Smooth muscle cell of the brain vasculature (primary cell): ENCODE results near the gene TFEB.

Experiments used
- DNase-seq: peaks from one replicate; pipeline ENCODE4 v3.0.0-alpha.2; 2012; ENCODE audit warnings: low read depth, low spot score

The TFEB gene

DNA sequence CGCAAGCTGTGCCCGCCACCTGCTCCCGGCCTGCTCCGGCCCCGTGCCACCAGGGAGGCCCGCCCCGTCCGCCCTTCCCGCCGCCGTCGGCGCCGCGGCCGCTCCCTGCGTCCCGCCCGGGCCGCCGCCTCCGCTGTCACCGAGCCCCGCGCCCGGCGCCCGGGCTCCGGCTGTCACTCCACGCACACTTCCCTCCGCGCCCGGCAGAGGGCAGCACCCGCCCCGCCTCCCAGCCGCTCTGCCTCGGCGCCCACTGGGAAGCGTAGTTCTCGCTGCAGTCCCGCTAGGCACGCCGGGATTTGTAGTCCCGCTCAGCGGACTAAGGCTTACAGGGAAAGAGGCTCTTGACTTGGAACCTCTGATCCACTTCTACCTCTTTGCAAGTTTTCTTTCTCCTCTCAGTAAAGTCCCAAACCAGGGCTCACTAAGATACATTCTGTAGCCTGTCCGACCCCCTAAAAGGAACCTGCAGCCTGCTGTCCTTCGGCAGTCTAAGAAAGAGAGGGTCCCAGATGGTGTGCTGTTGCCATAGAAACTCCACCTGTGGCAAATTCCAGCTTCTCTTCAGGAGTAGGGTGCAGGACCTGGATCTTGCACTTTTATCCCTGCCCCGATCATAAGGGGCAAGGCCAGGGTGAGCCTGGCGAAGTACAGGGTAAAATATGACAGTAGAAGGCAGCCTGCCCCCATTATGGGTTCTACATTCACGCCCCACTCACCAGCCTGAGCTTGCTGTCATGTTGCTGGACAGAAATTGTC, at the start of gene TFEB:
TSS of gene TFEB (minus strand) at position 182 of the 759 bp plus-strand sequence. CDS start 44,395 bp downstream, outside the sequence.
- peak; percentile 78 for DNase-seq

DNA sequence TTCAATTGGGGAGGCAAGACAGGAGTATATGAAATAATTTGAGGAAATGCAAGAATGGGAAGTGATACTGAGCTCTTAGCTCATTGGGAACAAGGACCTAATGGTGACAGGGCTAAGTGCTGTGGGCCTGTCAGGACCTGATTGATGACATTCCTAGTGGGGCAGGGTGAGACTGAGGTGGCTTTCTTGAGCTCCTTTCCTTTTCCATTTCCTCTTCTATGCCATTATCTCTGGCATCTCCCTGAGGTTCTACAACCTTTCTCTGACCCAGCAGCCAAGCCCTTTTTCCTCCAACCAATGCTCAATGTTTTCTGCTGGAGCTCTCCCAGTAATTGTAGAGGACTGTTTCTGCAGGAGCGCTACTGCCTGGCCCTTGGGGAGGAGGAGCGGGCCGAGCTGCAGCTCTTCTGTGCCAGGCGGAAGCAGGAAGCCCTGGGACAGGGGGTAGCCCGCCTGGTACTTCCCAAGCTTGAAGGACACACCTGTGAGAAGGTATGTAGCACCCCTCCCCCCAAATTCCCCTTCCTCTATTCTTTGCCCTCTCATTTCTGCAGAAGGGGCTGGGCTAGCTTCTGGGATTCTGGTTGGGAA, 49.3 kb upstream of the TFEB start:
- DNase-seq, result no peak

DNA sequence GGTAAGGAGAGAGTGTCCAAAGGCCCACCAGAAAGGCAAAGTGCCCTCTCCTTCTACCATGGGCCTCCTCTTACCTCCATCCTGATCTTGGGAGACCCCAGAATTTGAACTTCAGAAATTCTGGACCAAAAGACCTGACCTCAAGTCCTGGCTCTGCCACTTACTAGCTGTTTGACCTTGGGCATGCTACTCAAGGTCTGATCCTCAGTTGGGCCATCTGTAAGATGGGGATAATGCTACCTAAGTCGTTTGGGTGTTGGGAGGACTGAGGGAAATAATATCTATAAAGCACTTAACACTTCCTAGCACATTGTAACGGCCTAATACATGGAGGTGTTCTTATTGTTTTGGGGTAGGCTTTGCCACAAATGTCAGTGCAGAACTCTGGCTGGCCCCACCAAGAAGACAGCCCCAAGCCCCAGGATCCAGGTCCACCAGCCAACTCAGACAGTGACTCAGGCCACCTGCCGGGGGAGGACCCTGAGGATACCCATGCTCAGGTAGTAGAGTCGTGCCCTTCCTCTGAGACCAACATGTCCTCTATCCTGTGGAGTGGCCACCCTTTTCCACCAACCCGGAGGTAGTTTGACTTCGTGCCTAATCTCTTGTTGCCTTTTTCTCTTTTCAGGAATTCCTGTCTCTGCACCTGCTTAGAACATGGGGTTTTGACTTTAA, 47.8 kb upstream of the TFEB start:
- DNase-seq, result no peak

DNA sequence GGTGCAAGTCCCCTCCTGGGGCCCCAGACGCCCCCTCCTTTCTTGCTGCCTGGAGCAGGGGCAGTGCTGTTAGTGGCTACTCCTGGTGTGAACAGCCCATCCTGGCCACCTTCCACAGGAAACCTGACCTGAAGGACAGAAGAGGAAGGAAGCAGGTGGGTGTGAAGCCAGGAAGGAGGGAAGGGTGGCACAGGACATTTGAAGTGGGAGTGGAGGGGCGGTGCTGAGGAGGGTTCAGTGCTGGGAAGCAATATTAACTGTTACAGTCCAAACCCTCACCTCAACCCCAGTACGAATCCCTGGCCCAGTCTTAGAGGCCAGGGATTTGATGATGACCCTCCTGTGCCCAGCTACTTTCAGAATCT, 45.9 kb upstream of the TFEB start:
- DNase-seq, result no peak

DNA sequence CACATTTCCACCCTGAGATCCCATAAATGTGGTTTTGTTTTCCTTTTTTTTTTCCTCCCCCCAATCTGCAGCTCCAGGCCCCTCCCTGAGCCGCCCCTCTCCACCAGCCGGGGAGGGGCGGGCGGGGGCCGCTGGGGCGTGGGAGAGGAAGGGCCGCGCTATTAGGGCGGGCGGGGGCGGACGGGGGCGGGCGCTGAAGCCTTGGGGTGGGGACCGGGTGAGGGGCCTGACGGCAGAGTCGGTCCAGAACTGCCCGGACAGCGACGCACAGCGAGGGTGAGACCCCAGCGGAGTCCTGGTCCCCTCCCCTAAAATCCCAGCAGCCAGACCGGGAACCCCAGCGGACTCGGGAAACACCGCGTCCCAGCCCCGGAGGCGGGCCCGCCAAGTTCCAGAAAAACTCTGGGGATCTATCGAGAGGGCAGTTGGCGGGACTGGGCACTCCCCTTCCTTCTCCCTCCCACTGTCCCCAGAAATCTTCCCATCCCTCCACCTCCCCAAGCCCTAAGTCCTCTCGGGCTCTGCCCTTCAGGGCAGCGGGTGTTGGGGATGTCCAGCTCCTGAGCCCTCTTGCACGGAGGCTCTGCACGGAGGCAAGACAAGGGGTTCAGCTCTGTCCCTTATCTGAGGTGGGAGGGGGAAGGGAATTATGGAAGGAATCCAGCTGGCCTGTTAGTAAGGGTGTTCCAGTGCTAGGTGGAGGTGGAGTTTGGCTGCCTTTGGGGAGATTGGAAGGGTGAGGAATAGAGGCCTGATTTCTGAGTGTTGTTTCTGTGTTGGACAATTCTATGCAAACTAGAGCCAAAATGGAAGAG, 45.4 kb upstream of the TFEB start, which contains the start of gene PRICKLE4:
TSS of gene PRICKLE4 (plus strand) at position 232 of the 815 bp plus-strand sequence. CDS start 2,692 bp downstream, outside the sequence.
- DNase-seq, result no peak

DNA sequence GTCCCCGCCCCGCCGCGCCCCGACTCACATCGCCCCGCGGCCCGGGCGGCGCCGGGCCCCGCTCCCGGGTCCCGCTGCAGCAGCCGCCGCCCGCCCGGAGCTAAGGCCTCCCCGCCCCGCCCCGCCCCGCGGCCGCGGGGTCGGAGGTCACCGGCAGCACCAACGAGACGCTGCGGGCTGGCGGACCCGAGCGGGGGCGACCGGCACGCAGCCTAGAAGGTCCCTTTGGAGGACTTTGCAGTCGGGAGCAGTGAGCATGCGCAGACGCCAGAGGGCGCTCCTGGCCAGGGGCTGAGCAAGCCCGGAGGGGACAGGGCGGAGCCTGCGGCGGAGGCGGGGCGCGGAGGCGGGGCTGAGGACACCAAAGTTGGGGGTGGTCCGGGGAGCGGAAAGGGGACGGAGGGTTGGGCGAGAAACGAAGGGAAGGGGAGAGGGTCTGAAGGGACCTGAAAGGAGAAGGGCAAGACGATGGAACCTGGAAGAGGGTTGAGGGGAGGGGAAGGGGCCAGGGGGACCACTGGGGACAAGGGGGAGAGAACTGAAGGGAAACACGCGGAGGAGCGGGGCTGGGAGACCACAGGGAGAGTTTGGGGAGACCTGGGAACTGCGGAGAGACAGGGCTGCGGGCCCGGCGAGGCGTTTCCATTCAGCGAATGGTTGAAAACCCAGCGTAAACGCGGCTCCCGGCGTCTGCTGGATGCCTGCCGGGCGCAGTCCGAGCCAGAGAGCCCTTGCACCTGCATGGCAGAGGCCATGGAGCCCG, 44.6 kb upstream of the TFEB start, which contains the start of gene FRS3:
TSS of gene FRS3 (minus strand) at position 113 of the 763 bp plus-strand sequence. CDS start 2,913 bp downstream, outside the sequence.
- DNase-seq, result peak; percentile 87

DNA sequence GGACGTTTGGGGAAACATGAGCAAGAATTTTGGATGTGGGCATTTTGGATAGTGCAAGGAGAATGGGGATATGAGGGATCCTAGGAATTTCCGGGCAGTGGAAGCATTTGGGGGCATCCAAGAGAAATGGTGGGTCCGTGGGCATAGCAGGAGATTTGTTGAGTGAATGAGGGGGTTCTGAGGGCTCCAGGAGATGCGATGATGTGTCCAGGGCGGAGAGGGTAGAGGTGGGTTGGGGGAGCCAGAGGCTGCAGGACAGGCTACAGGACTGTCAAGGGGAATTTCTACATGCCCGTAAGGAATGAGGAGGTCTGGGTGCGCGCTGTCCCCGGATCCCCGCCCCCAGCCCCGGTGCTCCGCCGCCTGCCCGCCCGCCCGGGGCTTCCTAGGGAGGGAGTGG, 43.9 kb upstream of the TFEB start:
- no peak for DNase-seq

DNA sequence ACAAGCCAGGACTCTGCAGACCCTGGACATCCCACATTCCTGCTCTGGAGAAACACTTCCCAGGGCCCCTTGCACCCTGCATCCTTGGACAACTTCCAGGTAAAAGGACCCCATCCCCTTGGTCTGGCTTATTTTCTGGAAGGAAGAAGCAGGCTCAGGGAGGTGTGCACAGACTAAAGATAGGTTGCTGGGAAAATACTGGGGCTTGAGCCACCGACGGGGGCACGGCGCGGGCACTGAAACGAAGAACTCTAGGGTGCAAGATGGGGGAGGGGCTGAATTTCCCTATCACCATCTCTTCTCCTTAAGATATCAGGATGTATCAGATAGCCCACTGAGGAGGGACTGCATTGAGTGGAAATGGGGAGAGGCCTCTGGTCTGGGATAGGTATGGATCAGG, 43.5 kb upstream of the TFEB start:
- no peak for DNase-seq

DNA sequence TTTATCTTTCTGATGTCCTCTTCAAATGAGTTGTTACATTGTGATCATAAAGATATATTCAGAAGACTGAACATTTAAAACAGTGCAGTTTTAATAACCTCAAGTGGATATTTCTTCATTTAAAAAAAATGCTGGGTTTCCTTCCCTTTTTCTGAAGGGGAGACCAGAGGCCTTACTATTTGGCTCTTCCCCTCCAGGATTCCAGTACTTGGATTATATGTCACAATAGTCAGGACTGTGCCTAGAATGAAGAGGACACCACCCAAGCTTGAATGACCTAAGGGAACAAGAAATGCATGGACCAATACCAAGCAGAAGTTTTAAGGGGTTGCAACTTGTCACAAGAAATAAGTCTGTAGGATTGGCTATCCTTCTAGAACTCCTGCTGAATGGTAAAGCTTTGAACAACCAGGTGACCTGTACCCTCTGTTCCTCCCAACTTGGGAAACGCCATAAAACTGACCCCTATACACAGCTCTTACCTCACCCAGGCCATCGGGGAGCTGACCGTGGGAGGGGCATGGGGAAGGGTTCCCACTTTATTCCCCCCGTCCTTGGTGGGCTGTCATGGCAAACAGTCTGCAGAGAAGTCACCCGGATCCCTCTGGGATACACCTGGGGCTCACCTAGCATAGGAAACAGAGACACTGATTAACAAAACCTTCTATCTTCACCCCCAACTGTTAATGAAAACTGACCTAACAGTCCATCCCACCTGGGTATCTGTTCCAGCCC, 42.3 kb upstream of the TFEB start:
- DNase-seq, result no peak

DNA sequence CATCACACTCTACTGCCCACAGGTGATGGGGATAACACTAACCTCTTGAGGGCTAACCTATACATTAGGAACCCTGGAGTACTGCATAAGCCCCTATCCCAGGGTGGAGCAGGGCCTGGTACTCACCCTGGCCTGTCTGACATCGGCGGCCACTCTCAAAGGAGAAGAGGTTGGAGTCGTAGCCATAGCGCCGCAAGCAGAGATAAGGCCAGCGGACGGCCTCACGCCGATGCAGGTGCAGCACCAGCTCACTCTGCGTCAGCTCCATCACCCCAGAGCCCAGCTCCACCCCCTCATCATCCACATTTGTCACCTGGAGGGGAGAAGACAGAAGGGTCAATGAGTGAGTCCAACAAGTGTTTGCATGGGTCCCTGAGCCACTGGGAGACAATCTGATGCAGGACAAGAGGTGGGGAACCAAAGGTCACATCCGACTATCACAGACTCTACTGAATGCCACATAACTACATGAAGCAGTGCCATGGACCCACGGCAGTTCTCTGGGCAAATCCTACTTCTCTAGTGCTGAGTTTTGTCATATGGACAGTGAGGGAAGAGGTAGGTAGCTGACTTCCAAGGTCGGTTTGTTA, 40.0 kb upstream of the TFEB start:
- no peak for DNase-seq

DNA sequence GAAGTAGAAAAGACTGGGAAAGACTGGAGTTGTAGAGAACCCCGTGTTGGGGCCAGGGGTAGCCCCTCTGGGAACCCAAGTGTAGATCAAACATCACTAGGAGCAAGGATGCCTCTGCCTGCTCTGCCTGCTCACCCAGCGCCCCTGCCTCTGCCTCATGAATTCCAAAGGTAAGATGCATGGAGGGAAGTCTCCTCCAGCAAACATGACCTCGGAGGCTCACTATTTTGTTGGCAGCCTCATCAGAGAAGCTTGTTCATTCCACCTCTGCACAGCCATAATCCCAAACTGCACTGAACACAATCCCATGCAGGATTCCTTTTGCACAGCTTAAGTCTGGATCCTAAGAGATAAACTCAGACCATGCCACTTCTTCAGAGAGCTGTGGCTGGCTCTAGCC, 39.4 kb upstream of the TFEB start:
- no peak for DNase-seq

DNA sequence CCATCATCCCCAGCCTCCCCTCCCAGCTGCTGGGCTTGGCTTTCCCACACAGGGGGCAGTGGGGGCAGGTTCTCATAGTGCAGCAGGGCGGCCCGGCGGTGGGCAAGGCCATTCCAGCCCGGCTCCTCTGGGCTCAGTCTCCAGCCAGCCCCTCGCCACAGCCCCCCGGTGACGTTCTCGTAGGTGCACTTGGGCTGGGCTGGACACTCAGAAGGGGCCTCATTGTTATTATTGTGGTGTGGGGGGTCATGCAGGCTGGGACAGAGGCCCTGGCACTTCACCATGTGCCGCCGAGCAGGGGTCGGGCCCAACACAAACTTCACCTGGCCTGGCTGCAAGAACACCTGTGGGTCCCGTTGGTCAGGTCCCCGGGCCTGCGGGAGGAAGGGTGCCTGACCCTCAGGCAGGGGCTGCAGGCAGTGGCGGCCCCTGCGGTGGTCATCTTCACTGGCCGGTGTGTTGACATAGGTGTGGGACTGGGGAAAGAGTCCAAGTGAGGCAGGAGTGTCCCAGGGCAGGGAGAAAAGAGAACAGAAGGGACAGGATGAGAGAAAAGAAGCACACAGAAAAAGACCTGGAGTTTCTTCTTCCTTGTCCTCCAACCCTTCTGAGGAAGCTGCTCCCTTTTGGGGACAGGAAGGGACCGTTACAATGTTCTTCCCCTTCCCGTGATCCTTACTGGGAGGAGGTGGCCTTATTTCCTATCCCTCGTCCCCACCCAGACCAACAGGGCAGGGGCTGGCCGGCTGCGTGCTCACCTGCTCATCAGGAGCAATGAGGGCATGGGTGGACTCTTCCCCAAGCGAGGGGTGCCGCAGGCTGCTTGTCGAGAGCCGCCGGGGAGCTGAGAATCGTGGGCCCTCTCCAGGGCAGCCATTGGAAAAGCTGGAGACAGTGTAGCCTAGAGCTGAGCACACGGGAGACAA, 35.9 kb upstream of the TFEB start:
- no peak for DNase-seq

DNA sequence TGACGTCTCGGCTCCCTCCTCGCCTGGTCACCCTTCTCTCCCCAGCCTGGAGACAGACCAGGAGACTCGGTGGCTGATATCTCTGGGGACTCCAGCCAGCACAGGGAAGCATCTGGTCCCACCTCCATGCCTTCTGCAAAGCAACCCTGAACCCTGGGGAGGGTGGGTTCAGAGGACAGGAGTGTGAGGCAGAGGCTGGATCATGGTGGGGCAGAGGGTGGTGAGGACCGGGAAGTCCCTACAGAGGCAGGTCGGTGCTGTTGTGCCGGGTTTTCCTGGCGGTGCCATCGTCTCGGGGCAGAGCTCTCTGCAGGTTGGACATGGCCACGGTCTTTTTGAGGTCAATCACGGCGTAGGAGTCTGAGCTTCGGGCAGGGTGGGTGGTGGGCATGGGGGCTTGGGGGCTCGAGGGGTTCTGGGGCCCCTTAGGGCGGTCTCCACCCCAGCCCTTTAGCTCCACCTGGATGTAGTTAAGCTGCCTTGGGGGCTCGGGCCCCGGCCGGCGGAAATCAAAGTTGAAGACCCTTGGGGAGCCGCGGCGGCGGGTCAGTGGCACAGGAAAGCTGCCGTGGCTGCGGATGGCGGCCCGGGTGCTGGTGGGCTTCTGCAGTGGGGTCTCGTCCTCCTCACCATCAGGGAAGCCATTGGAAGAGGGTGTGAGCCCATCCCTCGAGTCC, 35.1 kb upstream of the TFEB start:
- DNase-seq, result no peak

DNA sequence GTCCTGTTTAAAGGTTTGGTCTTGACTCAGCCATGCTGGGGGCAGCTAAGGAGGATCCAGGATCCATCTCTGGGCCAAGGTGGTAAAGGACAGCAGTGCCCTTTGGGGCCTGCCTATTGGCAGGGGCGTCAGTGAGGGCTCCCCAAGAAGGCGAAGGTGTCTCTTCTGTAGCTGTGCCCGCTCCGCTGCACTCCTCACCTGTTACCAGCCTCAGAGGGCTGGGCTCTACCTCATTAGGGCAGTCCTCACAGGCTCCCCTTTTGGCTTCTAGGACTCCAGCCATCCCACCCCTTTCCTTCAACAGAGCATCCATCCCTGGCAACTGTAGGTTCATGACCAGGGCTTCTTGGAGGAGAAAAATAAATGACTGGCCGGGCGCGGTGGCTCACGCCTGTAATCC, 34.0 kb upstream of the TFEB start:
- no peak for DNase-seq

DNA sequence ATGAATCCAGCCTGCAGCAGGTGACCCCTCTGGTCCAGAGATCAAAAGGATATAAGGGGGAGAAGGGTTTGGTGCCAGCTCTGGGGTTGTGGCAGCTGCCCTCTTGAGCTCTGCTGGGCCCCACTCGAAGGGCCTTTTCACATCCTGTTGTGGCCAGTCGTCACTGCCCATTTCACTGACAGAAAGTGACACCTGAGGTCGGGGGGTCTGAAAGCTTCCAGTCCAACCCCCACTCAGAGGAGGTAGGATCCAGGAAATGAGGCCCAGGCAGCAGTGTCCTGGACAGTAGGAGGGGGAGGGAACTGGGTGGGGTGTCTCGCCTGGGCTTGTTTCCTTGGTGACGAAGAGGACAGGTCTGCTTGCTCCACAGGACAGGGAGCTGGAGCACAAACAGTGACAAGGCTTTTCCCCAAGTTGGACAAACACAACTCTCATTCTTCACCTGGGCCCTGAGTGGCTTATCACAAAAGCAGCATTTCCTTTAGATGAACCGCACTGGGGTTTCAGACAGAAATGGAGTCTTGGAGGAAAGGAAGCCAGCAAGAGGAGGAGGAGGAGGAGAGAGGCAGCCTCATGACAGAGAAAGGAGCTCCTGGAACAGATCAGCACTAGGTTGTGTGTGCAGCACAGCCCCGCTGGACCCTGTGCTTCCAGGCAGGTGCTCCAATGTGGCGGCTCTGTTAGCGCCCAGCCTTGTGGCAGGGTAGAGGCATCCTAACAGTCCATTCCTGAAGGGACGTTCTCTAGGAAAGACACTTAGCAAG, 33.3 kb upstream of the TFEB start:
- DNase-seq, result no peak

DNA sequence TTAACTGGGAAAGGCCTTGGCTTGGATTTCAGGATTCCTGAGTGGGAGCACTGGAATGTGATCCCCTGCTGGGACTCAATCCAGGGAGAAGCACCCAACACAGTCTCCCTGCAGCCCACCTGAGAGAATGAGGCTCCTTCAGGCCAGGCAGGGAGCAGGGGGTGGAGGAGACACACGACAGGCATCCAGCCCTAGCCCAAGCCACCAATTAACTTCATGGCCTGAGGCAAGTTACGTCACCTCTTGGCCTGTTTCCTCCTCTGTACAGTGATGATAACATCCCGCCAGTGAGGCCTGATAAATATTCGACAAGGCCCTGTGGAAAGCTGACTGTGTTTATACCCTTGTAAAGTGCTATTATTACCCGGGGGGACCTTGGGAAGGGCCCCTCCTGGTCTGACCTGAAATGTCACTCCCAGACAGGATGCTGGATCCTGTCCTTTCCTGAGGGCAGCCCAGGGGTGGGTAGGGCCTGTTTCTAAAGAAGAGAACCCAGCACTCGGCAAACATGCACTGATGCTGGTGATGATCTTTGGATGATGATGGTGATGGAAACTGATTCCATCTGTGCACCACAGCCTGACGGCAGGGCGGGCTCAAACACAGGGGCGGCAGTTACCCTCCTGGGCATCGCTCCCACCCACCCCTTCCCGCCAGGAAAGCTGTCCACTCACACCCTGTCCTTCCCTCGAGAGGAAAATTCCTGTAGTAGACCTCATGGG, 31.9 kb upstream of the TFEB start:
- DNase-seq, result no peak
